ENCODE data around the gene PLA2G2F.

Gene PLA2G2F

GRCh38 chr1:20154301-20154831 is 15.2 kb downstream of the PLA2G2F start:
- ChIA-PET POLR2A (no interaction called here), CTCF (interaction anchor here (0.8 to 6.0 kb wide), 5 partner anchors 41 to 235 kb away, joined by 3 to 53 read pairs (median 37); no protein-coding TSS in a partner anchor)
- TF ChIP-seq ZNF366 (tag by site-specific recombination; conservative IDR thresholded peaks at IDR 0.05) (no peak), OVOL3 (tag by site-specific recombination; IDR thresholded peaks at IDR 0.05) (no peak), YY2 (tag by site-specific recombination; IDR thresholded peaks at IDR 0.05) (no peak)
- Histone ChIP-seq H3K27ac (ENCODE audit: extremely low read depth, low read depth, low read length) (no peak overlapping the region), H3K9me3 (ENCODE audit: control insufficient read depth, insufficient read depth, low read depth, low read length) (no peaks in the 10 kb centered on the region), H3K4me3 (ENCODE audit: low read depth, low read length) (no peak overlapping the region), H3K4me1 (ENCODE audit: control insufficient read depth, insufficient read depth, low read length) (no peaks in the 10 kb centered on the region), H3K36me3 (ENCODE audit: control insufficient read depth in 2 of 2, insufficient read depth in 1 of 2, low read length in 2 of 2) (no peaks in the 10 kb centered on the region)

DNA sequence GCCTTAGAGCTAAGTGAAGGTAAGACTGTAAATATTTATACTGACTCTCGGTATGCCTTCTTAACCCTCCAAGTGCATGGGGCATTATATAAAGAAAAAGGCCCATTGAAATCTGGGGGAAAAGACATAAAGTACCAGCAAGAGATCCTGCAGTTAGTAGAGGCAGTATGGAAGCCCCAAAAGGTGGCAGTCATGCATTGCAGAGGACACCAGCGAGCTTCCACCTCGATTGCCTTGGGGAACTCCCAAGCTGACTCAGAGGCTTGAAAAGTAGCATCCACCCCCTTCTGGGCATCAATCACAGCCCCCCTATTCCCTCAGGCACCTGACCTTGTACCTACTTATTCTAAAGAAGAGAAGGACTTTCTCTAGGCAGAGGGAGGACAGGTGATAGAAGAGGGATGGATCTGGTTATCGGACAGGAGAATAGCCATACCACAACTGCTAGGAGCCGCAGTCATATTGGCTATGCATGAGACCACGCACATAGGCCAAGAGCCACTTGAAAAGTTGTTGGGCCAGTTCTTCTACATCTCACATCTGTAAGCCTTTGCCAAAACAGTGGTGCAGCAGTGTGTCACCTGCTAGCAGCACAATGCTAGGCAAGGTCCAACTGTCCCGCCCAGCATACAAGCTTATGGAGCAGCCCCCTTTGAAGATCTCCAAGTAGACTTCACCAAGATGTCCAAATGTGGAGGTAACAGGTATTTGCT is 19.4 kb downstream of the PLA2G2F start:
- H3K4me1 ChIP-seq (ENCODE audit: control insufficient read depth, insufficient read depth, low read length) = no peaks in the 10 kb centered on the region
- H3K36me3 ChIP-seq (ENCODE audit: control insufficient read depth in 2 of 2, insufficient read depth in 1 of 2, low read length in 2 of 2) = no peaks in the 10 kb centered on the region
- POLR2A ChIA-PET = no interaction called here
- no peak overlapping the region for H3K27ac ChIP-seq (ENCODE audit: extremely low read depth, low read depth, low read length)
- H3K9me3 ChIP-seq (ENCODE audit: control insufficient read depth, insufficient read depth, low read depth, low read length) = no peaks in the 10 kb centered on the region
- no peak overlapping the region for H3K4me3 ChIP-seq (ENCODE audit: low read depth, low read length)
- CTCF ChIA-PET = interaction anchor here (0.6 to 1.3 kb wide), 4 partner anchors 49 to 184 kb away, joined by 3 to 4 read pairs (median 4); no protein-coding TSS in a partner anchor
- TF ChIP-seq ZNF626 (tag by site-specific recombination; IDR thresholded peaks at IDR 0.05) (no peak), ZNF473 (tag by site-specific recombination; IDR thresholded peaks at IDR 0.05) (no peak), PRDM6 (tag by site-specific recombination; IDR thresholded peaks at IDR 0.05) (no peak), ZNF416 (tag by site-specific recombination; IDR thresholded peaks at IDR 0.05) (no peak), MEIS1 (CRISPR knock-in tag; IDR thresholded peaks at IDR 0.05; ENCODE audit: borderline replicate concordance) (no peak), ZNF138 (tag by site-specific recombination; IDR thresholded peaks at IDR 0.05; ENCODE audit: borderline replicate concordance) (no peak), EGR2 (tag by site-specific recombination; IDR thresholded peaks at IDR 0.05; ENCODE audit: low read depth) (no peak), KLF1 (tag by site-specific recombination; IDR thresholded peaks at IDR 0.05) (no peak), GFI1B (tag by site-specific recombination; IDR thresholded peaks at IDR 0.05) (no peak)
- TF ChIP-seq, protein P1, sequence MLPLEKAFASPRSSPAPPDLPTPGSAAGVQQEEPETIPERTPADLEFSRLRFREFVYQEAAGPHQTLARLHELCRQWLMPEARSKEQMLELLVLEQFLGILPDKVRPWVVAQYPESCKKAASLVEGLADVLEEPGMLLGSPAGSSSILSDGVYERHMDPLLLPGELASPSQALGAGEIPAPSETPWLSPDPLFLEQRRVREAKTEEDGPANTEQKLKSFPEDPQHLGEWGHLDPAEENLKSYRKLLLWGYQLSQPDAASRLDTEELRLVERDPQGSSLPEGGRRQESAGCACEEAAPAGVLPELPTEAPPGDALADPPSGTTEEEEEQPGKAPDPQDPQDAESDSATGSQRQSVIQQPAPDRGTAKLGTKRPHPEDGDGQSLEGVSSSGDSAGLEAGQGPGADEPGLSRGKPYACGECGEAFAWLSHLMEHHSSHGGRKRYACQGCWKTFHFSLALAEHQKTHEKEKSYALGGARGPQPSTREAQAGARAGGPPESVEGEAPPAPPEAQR (tag by site-specific recombination; IDR thresholded peaks at IDR 0.05) = no peak
- TF ChIP-seq, protein P2, sequence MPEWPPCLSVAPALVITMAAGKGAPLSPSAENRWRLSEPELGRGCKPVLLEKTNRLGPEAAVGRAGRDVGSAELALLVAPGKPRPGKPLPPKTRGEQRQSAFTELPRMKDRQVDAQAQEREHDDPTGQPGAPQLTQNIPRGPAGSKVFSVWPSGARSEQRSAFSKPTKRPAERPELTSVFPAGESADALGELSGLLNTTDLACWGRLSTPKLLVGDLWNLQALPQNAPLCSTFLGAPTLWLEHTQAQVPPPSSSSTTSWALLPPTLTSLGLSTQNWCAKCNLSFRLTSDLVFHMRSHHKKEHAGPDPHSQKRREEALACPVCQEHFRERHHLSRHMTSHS (tag by site-specific recombination; IDR thresholded peaks at IDR 0.05) = no peak

DNA sequence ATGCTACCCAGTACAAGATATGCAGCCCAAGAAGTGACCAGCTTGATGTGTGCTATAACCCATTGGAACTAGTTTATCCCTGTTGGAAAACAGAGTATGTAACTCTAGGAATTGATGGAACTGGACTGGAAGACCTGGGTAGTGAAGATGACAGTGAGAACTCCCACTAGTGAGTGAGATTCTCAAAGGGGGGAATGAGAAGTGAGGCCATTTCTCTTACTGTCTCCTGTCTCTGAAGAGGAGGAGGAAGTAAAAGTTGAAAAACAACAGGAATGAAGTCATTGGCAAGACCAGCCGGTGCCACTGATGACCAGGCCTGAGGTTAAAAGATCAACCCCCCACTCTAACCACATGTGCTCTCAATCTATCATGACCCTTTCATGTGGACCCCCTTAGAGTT is 20.9 kb downstream of the PLA2G2F start:
- ChIA-PET CTCF (interaction anchor here (0.7 to 0.9 kb wide), 2 partner anchors 8 to 33 kb away, joined by 3 to 4 read pairs; no protein-coding TSS in a partner anchor), POLR2A (no interaction called here)
- H3K4me1 ChIP-seq (ENCODE audit: control insufficient read depth, insufficient read depth, low read length) = no peaks in the 10 kb centered on the region

More for the DNA sequence above, 20.9 kb downstream of the PLA2G2F start:
- no peaks in the 10 kb centered on the region for H3K9me3 ChIP-seq (ENCODE audit: control insufficient read depth, insufficient read depth, low read depth, low read length)
- H3K27ac ChIP-seq (ENCODE audit: extremely low read depth, low read depth, low read length) = no peak overlapping the region
- TF ChIP-seq ZNF132 (tag by site-specific recombination; IDR thresholded peaks at IDR 0.05; ENCODE audit: borderline replicate concordance) (no peak), ZNF513 (tag by site-specific recombination; IDR thresholded peaks at IDR 0.05) (peak; percentile 56; the same call in 1 of the 2 replicates), PRDM6 (tag by site-specific recombination; IDR thresholded peaks at IDR 0.05) (no peak)
- no peak overlapping the region for H3K4me3 ChIP-seq (ENCODE audit: low read depth, low read length)
- H3K36me3 ChIP-seq (ENCODE audit: control insufficient read depth in 2 of 2, insufficient read depth in 1 of 2, low read length in 2 of 2) = no peaks in the 10 kb centered on the region

All from HEK293 (cell line).